Stimulated activated naive CD4-positive, alpha-beta T cell (primary cell): Measurements from ENCODE around the gene GDF9.

Experiments
- DNase-seq, 6 experiments: peaks; one replicate each; lab custom pipeline; 2025; lab: John Stamatoyannopoulos, UW

The GDF9 gene

GRCh38 chr5:132838516-132839282 lies 27.6 kb downstream of the GDF9 start:
- DNase-seq, result no peak

GRCh38 chr5:132837868-132838267 lies 28.4 kb downstream of the GDF9 start:
- no peak for DNase-seq

DNA sequence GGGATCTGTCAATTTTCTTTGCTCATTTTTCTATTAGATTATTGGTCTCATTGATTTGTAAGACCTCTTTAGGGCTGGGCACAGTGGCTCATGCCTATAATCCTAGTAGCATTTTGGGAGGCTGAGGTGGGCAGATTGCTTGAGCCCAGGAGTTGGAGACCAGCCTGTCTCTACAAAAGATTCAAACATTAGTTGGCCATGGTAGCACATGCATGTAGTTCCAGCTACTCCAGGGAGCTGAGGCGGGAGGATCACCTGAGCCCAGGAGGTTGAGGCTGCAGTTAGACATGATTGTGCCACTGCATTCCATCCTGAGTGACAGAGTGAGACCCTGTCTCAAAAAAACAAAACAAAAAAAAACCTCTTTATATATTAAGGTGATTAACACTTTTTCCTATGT lies 29.4 kb downstream of the GDF9 start:
- DNase-seq, result no peak

- no peak for DNase-seq
Measured at GRCh38 chr5:132834057-132834456, 32.2 kb downstream of the GDF9 start.

DNA sequence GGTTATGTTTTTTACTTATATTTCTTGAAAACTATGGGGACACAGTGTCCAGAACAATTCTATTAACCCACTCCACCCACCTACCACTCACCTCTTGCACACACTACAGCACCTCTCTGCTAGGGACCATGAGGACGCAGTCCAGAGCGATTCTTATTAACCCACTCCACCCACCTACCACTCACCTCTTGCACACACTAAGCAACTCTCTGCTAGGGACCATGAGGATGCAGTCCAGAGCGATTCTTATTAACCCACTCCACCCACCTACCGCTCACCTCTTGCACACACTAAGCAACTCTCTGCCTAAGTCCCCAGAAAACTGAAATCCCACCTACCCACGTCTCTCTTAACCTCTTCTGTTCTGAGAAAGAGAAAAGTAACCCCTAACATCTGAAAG lies 33.7 kb downstream of the GDF9 start:
- DNase-seq, result no peak

DNA sequence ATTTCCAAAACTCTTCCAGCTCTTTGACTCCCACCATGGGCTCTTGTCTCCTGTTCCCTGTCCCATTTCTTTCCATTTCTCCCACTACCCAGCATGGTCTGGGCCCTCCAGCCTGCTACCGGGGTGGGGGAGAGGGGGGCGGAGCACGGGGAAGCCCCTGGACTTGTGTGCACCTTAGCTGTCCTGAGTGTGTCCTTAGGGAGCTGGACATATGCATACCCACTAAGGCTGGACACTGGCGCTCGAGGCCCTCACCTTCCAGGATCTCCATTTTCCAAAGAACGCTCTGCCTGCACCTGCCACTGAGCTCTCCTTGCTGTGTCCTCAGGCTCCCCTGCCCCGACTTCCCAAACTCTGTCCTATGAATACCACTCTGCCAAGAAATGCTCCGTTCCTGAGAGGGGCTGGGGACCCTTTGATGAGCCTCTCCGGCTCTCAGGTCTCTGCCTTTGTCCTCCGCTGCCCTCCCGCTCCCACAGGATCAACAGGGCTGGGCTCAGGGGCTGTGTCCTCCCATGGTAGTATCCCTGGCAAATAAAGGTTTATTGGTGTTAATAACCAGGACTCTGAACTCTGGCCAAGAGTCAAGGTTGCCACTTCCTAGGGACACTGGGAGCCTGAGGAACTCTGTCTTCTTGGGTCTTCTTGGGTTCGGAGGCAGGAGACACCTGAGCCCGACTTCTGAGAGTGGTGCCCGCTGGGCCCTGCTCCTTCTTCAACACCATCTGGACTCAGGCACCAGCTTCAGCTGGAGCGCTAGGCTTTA lies 35.0 kb downstream of the GDF9 start:
- no peak for DNase-seq

- DNase-seq, result peak in 1 of 6 experiments; percentile 37
Measured at GRCh38 chr5:132830436-132831094, 35.7 kb downstream of the GDF9 start, which contains the start of gene SHROOM1. Gene SHROOM1, minus strand, starts transcription at chr5:132830647. Its CDS starts 4,507 bp downstream, at chr5:132826140.

- DNase-seq, result peak; percentile 22 to 61 (median 50)
Measured at GRCh38 chr5:132829742-132830435, 36.4 kb downstream of the GDF9 start.

DNA sequence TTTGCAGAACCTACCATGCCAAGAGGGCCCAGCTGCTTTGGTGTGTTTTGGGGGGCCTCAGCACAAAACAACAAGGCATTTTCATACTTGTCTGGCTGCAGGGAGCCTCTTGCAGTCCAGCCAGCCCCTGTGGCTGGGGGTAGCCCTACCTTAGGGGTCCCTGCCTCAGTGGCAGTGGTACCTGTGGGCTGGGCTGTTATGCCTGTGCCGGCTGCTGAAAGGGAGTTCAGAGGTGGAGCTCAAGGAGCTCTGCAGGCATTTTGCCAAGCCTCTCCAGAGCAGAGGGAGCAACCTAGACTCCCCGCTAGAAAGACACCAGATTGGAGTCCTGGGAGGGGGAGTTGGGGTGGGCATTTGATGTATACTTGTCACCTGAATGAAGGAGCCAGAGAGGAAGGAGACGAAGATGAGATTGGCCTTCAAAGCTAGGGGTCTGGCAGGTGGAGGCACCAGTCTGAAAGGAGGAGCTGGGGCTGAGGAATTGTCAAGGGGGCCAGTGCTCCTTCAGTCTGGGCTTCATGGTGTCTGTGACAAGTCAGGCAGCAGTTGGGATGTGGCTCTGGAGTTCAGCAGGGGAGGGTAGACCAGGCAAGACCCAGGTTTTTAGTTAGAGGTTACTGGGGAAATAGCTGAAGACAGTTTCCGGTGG lies 37.3 kb downstream of the GDF9 start:
- DNase-seq, result no peak

GRCh38 chr5:132827943-132828673 lies 38.2 kb downstream of the GDF9 start:
- DNase-seq, result no peak

GRCh38 chr5:132826424-132827082 lies 39.7 kb downstream of the GDF9 start:
- DNase-seq, result no peak

GRCh38 chr5:132825834-132826391 lies 40.4 kb downstream of the GDF9 start:
- DNase-seq, result no peak

DNA sequence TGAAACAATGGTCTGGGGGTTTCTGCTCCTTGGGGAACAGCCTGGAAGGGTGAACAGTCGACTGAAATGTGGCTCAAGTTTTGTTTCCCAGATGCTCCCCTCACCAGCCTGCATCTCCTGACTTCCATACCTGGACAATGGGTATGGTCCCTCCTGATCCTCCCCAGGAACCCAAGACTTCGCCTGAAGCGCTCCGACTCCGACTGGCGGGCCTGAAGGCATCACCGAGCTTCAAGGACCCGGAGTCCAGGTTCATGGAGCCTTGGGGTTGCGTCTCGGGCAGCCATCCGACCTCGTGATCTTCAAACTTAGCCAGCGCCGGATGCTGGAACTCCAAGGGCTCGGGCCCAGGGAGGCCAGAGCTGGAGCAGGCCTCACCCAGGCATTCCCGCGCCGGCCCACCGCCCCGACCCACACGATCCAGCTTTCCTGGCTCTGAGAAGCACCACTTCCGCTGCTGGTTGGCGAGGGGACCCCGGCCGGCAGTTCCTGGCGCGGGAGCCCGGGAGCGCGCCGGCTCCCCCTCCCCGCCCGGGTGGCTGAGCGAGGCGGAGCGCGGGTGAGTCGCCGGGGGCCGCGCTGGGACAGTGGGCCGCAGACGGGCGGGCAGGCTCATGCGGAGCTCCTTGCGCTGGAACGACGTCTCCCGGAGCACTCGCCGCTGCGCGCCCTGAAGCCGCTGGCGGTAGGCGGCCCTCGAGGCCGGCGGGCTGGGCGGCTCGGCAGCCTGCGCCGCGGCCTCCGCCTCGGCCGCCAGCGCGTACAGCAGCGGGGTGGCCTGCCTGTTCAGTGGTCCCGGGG lies 41.0 kb downstream of the GDF9 start:
- DNase-seq, result no peak

- no peak for DNase-seq
Measured at GRCh38 chr5:132824426-132824825, 41.8 kb downstream of the GDF9 start.

GRCh38 chr5:132823481-132824050 lies 42.7 kb downstream of the GDF9 start:
- DNase-seq, result no peak

DNA sequence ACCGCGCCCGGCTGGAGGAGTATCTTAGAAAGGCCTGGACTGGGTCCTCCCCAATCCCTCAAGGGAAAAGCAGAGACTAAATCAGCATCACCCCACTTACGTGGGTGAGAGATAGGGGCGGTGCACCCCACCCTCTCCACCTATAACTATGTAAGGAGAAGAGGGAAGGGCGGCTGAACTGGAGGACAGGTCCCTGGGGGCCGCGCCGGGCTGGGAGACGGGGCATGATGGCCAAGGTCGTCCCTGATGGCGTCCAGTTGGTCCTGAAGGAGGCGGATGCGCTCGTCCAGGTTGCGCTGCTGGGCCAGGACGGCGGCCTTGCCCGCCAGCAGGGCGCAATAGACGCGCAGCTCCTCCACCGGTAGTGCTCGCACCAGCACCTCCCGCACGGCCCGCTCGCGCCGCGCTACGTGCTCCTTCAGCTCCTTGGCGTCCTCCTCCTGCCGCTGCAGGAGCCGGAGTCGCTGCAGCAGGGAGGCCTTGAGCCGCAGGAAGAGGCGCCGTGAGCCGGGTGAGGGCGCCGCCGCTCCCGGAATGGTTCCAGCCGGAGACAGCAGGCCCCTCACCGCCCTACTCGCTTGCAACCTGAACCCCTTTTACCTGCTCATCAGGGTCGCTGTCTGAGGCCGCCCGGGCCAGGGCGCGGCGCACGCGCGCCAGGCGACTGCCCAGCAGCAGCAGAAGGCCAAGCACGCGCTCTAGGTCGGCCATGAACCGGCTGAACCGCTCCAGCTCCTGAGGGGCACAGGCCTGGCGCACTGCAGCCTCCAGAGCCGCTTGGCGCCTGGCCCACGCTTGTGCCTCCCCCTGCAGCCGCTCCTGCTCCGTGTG lies 43.4 kb downstream of the GDF9 start:
- peak in 1 of 6 experiments; percentile 27 for DNase-seq

DNA sequence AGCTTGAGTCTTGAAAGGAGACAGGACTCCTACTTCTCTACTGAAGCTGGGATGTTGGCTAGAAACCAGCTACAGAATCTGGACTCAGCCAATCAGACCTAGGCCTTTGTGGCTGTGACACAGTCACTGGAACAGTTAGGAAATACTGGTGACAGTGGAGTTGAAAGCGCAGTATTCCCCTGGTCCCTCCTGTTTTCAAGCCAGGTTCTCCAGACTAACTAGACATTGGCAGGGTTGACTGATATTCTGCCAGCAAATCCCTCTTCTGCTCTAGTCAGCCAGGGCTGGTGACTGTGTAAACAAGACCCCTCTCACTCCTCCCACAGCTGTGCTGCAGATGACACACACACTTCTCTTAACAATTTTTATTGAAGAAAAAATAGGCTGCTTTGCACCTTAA lies 44.5 kb downstream of the GDF9 start:
- no peak for DNase-seq

- DNase-seq, result no peak
Measured at GRCh38 chr5:132821350-132821749, 44.9 kb downstream of the GDF9 start.
